Measurements from ENCODE around the gene MAB21L3. TPM values are rescaled to one million over a fixed set of nuclear protein-coding genes. Genes with fewer than 3 reads are reported as not detected.

The MAB21L3 gene
- total RNA-seq, 1 experiment from 2014 or later, result 2.8 TPM

GRCh38 chr1:116148967-116149366, 37.8 kb downstream of the MAB21L3 start:
- peaks cover 5% of the 10 kb centered on the region for H3K9me3 Mint-ChIP-seq (ENCODE audit: unreplicated experiment)
- H3K27me3 Mint-ChIP-seq (ENCODE audit: insufficient read depth, unreplicated experiment), result no peaks in the 10 kb centered on the region
- H3K4me3 Mint-ChIP-seq (ENCODE audit: unreplicated experiment), result no peak overlapping the region
- DNase-seq (ENCODE audit: unreplicated experiment), result no peak
- ChIA-PET CTCF (interaction anchor here (0.6 to 10.8 kb wide), 6 partner anchors 8 to 350 kb away, joined by 3 to 191 read pairs (median 5); no protein-coding TSS in a partner anchor), POLR2A (interaction anchor here (0.9 to 1.2 kb wide), 3 partner anchors 10 to 227 kb away, joined by 3 read pairs; no protein-coding TSS in a partner anchor)
- intact Hi-C loops (cut with micrococcal nuclease), result no loop called here
- no peak overlapping the region for H3K27ac Mint-ChIP-seq (ENCODE audit: low read depth, unreplicated experiment)
- TF ChIP-seq, protein P1, sequence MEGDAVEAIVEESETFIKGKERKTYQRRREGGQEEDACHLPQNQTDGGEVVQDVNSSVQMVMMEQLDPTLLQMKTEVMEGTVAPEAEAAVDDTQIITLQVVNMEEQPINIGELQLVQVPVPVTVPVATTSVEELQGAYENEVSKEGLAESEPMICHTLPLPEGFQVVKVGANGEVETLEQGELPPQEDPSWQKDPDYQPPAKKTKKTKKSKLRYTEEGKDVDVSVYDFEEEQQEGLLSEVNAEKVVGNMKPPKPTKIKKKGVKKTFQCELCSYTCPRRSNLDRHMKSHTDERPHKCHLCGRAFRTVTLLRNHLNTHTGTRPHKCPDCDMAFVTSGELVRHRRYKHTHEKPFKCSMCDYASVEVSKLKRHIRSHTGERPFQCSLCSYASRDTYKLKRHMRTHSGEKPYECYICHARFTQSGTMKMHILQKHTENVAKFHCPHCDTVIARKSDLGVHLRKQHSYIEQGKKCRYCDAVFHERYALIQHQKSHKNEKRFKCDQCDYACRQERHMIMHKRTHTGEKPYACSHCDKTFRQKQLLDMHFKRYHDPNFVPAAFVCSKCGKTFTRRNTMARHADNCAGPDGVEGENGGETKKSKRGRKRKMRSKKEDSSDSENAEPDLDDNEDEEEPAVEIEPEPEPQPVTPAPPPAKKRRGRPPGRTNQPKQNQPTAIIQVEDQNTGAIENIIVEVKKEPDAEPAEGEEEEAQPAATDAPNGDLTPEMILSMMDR (IDR thresholded peaks at IDR 0.05; ENCODE audit: unreplicated experiment), result no peak
- no TSS peak for BruUV-seq (replicated peaks)
- H3K36me3 Mint-ChIP-seq (ENCODE audit: insufficient read depth, unreplicated experiment), result no peaks in the 10 kb centered on the region
- peaks cover 4% of the 10 kb centered on the region for H3K4me1 Mint-ChIP-seq (ENCODE audit: insufficient read depth, unreplicated experiment)

GRCh38 chr1:116150368-116150767, 39.2 kb downstream of the MAB21L3 start:
- no peaks in the 10 kb centered on the region for H3K36me3 Mint-ChIP-seq (ENCODE audit: insufficient read depth, unreplicated experiment)
- H3K27ac Mint-ChIP-seq (ENCODE audit: low read depth, unreplicated experiment), result no peak overlapping the region
- peaks cover 4% of the 10 kb centered on the region for H3K4me1 Mint-ChIP-seq (ENCODE audit: insufficient read depth, unreplicated experiment)
- ChIA-PET CTCF (interaction anchor here (0.6 to 10.8 kb wide), 16 partner anchors 10 to 430 kb away, joined by 3 to 191 read pairs (median 4); no protein-coding TSS in a partner anchor), POLR2A (interaction anchor here (0.6 to 3.4 kb wide), 5 partner anchors 8 to 339 kb away, joined by 3 to 24 read pairs (median 3); no protein-coding TSS in a partner anchor)
- H3K27me3 Mint-ChIP-seq (ENCODE audit: insufficient read depth, unreplicated experiment), result no peaks in the 10 kb centered on the region
- no peaks in the 10 kb centered on the region for H3K9me3 Mint-ChIP-seq (ENCODE audit: unreplicated experiment)
- TF ChIP-seq, protein P1 (IDR thresholded peaks at IDR 0.05; ENCODE audit: unreplicated experiment), result no peak
- H3K4me3 Mint-ChIP-seq (ENCODE audit: unreplicated experiment), result no peak overlapping the region
- no TSS peak for BruUV-seq (replicated peaks)
- intact Hi-C loops (cut with micrococcal nuclease), result loop anchor here (5.0 to 10.0 kb wide), 2 partner anchors 192 to 224 kb away; partner anchors contain the start of gene ATP1A1
- no peak for DNase-seq (ENCODE audit: unreplicated experiment)

DNA sequence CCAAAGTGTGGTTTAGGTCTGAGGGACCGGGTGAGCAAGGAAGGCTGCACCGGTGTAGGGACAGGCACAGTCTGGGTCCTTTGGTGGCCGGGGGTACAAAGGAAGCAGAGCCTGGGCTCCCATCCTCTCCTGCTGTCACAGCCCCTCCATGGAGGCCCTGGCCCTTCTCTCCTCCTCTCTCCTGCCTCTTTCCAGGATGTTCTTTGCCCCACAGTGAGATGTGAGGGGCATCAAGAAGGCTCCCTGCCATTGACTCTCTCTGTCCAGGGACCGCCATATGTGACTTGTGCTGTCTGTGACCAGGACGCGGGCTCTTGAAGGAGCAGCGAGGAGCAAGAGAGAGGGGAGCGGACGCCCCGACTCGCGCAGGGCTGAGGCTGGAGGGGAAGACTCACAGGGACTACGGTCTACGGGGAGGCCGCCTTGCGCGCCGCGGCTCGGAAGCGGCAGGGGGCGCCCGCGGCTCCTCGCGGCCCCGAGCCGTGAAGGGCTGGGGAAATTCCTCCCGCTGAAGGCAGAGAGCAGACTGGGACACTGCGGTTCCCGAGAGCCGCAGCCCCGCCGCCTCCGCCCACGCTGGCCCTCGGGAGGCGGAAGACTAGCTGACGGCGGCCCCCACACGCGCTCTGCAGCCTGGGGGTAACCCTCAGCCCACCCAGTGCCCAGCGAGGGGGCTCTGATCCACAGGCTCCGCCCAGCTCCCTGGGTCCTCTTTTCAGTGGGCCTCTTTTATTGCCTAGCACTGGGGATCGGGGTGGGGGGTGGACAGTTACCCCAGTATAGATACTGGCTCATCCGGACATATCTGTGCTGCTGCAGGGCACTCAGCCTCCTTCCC, 40.8 kb downstream of the MAB21L3 start:
- intact Hi-C loops (cut with micrococcal nuclease), result loop anchor here (1.0 to 10.0 kb wide), 3 partner anchors 190 to 333 kb away; partner anchors contain the start of gene ATP1A1
- ChIA-PET CTCF (interaction anchor here (0.6 to 10.8 kb wide), 29 partner anchors 9 to 1106 kb away, joined by 3 to 191 read pairs (median 4); no protein-coding TSS in a partner anchor), POLR2A (interaction anchor here (3.4 kb wide), 1 partner anchor 224 kb away, joined by 24 read pairs; no protein-coding TSS in a partner anchor)
- peak overlapping the region; percentile 20 for H3K4me3 Mint-ChIP-seq (ENCODE audit: unreplicated experiment)
- H3K27me3 Mint-ChIP-seq (ENCODE audit: insufficient read depth, unreplicated experiment), result peaks cover 12% of the 10 kb centered on the region
- H3K27ac Mint-ChIP-seq (ENCODE audit: low read depth, unreplicated experiment), result no peak overlapping the region
- no peaks in the 10 kb centered on the region for H3K9me3 Mint-ChIP-seq (ENCODE audit: unreplicated experiment)
- BruUV-seq (replicated peaks), result no TSS peak
- TF ChIP-seq, protein P1 (IDR thresholded peaks at IDR 0.05; ENCODE audit: unreplicated experiment), result peak; percentile 90
- peak; percentile 72 for DNase-seq (ENCODE audit: unreplicated experiment)
- no peaks in the 10 kb centered on the region for H3K36me3 Mint-ChIP-seq (ENCODE audit: insufficient read depth, unreplicated experiment)
- H3K4me1 Mint-ChIP-seq (ENCODE audit: insufficient read depth, unreplicated experiment), result peaks cover 4% of the 10 kb centered on the region

- H3K36me3 Mint-ChIP-seq (ENCODE audit: insufficient read depth, unreplicated experiment), result no peaks in the 10 kb centered on the region
- ChIA-PET POLR2A (interaction anchor here (0.6 to 3.4 kb wide), 2 partner anchors 224 to 315 kb away, joined by 5 to 24 read pairs; no protein-coding TSS in a partner anchor), CTCF (interaction anchor here (0.6 to 10.8 kb wide), 25 partner anchors 8 to 1105 kb away, joined by 3 to 191 read pairs (median 4); no protein-coding TSS in a partner anchor)
- no peaks in the 10 kb centered on the region for H3K9me3 Mint-ChIP-seq (ENCODE audit: unreplicated experiment)
- no peak for DNase-seq (ENCODE audit: unreplicated experiment)
- peak overlapping the region; percentile 20 for H3K4me3 Mint-ChIP-seq (ENCODE audit: unreplicated experiment)
- peaks cover 4% of the 10 kb centered on the region for H3K4me1 Mint-ChIP-seq (ENCODE audit: insufficient read depth, unreplicated experiment)
- BruUV-seq (replicated peaks), result no TSS peak
- H3K27me3 Mint-ChIP-seq (ENCODE audit: insufficient read depth, unreplicated experiment), result peaks cover 12% of the 10 kb centered on the region
- TF ChIP-seq, protein P1 (IDR thresholded peaks at IDR 0.05; ENCODE audit: unreplicated experiment), result no peak
- intact Hi-C loops (cut with micrococcal nuclease), result loop anchor here (1.0 to 10.0 kb wide), 3 partner anchors 190 to 333 kb away; partner anchors contain the start of gene ATP1A1
- no peak overlapping the region for H3K27ac Mint-ChIP-seq (ENCODE audit: low read depth, unreplicated experiment)
Observed at GRCh38 chr1:116152577-116152943, 41.4 kb downstream of the MAB21L3 start.

All from MCF 10A (cell line).